Subcutaneous adipose tissue (tissue), 4 donors: ENCODE measurements around the gene MYORG. TPM values are rescaled to one million over a fixed set of nuclear protein-coding genes. Genes with fewer than 3 reads are reported as not detected.

Experiments
- CTCF ChIP-seq: fragments of 450-650 bp; IDR thresholded peaks from one replicate; pipeline ENCODE4 v1.5.1; 2016; ENCODE audit warnings: low read depth, mild to moderate bottlenecking, control low read depth, antibody characterized with exemption, moderate library complexity
- total RNA-seq, 4 donors: library from RNA; depleted of rRNA; stranded (reverse); fragments of >200 nt; gene quantifications; one replicate each; pipeline ENCODE4 v1.1.0, GENCODE V29; 2016

MYORG gene
- total RNA-seq, 4 donors from 2014 or later, result 3.7 to 15.7 (median 12.9) TPM

GRCh38 chr9:34378376-34379060, 1.8 kb upstream of the MYORG start:
- TF ChIP-seq CTCF, result no peak

DNA sequence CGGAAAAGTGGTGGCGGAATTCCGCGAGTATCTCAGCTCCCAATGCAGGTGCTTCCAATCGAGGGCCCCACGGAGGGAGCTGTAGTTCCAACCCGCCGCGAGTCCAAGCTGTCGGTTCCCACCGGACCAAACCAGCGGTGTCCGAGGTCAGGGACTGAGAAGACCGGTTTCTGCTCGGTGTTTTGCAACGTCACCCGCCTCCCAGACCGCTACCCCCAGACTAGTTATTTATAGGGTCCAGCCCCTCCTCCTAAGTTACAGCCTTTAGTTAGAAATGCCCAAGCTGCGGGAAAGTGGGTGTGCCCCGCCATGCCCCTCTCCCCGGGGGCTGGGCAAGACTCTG, 677 bp upstream of the MYORG start:
- TF ChIP-seq CTCF, result no peak

- TF ChIP-seq CTCF, result no peak
These were observed 650 bp downstream of the MYORG start for GRCh38 chr9:34375901-34376595.

- TF ChIP-seq CTCF, result no peak
These were observed 1.7 kb downstream of the MYORG start for GRCh38 chr9:34374905-34375552.

GRCh38 chr9:34374339-34374738, 2.4 kb downstream of the MYORG start:
- no peak for TF ChIP-seq CTCF

GRCh38 chr9:34373749-34374148, 2.9 kb downstream of the MYORG start:
- no peak for TF ChIP-seq CTCF

GRCh38 chr9:34372467-34373011, 4.2 kb downstream of the MYORG start:
- TF ChIP-seq CTCF, result no peak
